GM18526 (cell line): ENCODE measurements around the gene TRPM3.

Source experiments
- POLR2A ChIP-seq: IDR thresholded peaks from 3 replicates; pipeline ENCODE4 v1.6.1; 2011; ENCODE audit not compliant: insufficient read length; ENCODE audit errors: extremely low read depth

TRPM3 gene

DNA sequence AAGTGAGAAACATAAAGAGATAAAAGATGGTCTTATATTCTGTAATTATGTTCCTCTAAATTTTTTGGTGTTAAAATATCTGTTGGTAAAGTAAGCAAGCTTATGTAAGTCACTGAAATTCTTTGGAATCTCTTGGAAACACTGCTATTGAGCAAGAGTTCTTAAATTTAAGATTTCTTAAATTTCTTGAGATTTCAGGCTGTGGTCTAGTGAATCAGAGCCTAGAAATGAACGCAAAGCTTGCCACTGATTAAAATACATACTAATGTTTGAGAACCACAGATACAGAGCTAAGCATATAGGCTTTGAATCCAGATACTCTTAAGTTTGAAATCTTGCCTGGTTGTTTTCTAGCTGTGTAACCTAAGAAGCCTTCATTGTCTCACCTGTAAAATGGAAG is 133.4 kb downstream of the TRPM3 start:
- TF ChIP-seq POLR2A: no peak

- no peak for TF ChIP-seq POLR2A
These were observed 134.4 kb downstream of the TRPM3 start for GRCh38 chr9:70986984-70987383.

- no peak for TF ChIP-seq POLR2A
These were observed 137.6 kb downstream of the TRPM3 start for GRCh38 chr9:70983723-70984295.

- TF ChIP-seq POLR2A: no peak
These were observed 140.1 kb downstream of the TRPM3 start for GRCh38 chr9:70981312-70981711.

GRCh38 chr9:70979966-70980365 is 141.5 kb downstream of the TRPM3 start:
- TF ChIP-seq POLR2A: no peak

DNA sequence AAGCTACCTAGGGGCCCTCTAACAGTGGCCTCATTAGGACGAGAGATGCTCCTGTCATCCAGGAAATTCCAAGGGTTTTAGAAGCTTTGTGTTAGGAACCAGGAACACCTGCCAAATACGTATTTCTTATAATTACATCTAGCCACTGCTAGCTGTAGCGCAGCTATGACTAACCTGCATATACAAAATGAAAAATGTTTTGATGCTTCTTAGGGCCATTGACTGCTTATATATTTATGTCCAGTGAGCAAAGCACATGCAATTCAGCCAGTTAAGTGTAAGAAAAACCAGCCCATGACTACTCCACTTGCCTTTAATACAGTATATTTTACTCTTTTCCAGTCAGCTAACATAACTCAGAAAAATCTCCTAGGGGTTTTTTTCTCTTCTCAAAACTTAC is 143.3 kb downstream of the TRPM3 start:
- no peak for TF ChIP-seq POLR2A

- TF ChIP-seq POLR2A: no peak
These were observed 145.6 kb downstream of the TRPM3 start for GRCh38 chr9:70975821-70976220.

DNA sequence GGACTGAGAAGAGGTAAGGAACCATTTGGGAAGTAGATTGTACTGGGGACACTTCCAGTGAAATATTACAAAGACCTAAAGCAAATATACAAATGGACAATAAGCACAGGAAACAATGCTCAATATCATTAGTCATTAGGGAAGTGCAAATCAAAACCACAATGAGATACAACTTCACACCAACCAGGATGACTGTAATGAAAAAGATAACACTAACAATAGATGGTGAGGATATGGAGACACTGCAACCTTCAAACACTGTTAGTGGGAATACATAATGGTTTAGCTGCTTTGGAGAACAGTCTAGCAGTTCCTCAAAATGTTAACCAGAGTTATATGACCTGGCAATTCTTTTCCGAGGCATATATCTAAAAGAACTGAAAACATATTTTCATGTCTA is 149.7 kb downstream of the TRPM3 start:
- no peak for TF ChIP-seq POLR2A

GRCh38 chr9:70964861-70965260 is 156.6 kb downstream of the TRPM3 start:
- TF ChIP-seq POLR2A: no peak

DNA sequence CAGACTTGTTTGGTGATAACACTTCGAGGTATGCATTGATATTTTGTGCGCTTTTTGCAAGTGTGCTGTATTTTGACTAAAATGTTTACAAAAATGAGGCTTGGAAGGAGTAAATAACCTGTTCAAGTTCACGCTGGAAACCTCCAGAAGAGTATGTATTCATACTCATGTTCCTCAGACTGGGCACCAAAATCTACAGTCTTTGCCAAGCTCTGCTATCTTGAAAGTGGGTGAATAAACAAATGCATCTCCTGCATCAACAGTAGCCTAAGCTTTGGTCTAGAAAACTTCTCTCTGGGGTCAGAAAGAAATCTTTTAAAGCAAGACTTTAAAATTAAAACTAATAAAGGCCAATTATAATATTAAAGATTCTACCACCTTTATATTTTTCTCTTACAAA is 157.9 kb downstream of the TRPM3 start:
- no peak for TF ChIP-seq POLR2A

DNA sequence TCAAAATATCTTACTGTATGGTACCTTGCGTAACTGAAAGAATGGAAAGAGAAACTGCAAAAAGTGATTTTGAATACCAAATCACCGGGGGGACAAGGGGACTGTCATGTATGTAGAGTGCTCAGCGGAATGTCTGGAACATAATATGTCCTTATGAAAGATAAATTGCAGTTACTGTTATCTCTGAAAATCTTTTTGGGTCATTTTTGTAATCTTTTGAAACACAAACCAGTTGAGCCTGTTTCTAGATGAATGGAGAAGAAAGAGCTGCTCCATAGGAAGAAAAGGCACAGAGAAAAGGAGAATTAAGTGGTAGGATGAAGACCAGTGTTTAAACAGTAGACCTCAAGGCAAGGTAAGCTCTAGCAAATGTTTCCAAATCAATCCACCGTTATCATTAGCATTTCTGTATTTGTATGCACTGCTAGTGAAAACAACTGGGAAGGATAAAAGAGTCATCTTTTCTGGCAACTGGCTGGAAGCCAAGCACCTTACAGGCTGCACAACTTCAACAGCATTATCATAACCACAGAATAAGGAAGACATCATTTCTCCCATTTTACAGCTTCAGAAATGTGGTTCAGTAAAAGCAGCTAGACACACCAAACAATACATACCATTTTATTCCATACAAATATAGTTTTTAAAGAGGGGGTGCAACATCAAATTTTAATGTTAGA is 158.5 kb downstream of the TRPM3 start:
- TF ChIP-seq POLR2A: no peak

- TF ChIP-seq POLR2A: no peak
These were observed 162.1 kb downstream of the TRPM3 start for GRCh38 chr9:70959366-70959765.

DNA sequence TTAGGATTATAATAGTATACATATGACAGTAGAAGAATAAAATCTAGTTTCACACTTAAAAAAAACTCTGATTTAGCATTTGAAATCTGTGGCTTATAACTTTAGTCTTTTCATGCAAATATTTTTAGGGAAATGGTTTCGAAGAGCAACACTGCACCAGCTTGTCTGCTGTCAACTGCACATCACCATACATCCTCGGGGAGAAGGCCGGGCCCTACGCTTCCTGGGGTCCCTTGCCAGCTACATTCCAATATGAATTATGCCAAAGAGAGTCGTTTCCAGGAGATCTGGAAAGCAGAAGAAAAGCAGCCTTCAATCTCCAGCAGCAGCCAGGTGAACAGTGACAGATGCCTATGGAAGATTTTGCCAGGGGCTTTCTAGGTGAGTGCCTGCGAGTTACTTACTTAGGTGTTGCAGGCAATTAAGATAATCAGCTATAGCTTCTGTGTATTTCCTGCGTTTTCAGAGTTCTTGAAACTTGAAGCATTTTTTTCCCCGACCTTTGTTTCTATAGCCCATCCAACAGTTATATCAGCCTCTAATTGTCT is 166.8 kb downstream of the TRPM3 start:
- TF ChIP-seq POLR2A: no peak

- TF ChIP-seq POLR2A: no peak
These were observed 167.3 kb downstream of the TRPM3 start for GRCh38 chr9:70954126-70954525.

- TF ChIP-seq POLR2A: no peak
These were observed 169.4 kb downstream of the TRPM3 start for GRCh38 chr9:70951749-70952727.

- TF ChIP-seq POLR2A: no peak
These were observed 171.2 kb downstream of the TRPM3 start for GRCh38 chr9:70950270-70950669.
